WTC11 (cell line): ENCODE data around the gene SECTM1. TPM values are rescaled to one million over a fixed set of nuclear protein-coding genes. Genes with fewer than 3 reads are reported as not detected.

Source experiments
- ATAC-seq: fragments of 200-7000 bp; cut with Tn5 transposase; 2 replicates; pipeline ENCODE4 v1.10.0; 2021; ENCODE audit warnings: mild to moderate bottlenecking, moderate library complexity
- CTCF ChIA-PET: fragments of 300-600 bp; sonication (Branson Sonifier 250); formaldehyde crosslinking; loops from one replicate; lab custom pipeline; 2021; ENCODE audit warnings: antibody characterized with exemption; lab: Charles Lee
- POLR2A ChIA-PET: fragments of 350-600 bp; sonication (Branson Sonifier 250); formaldehyde crosslinking; loops from one replicate; lab custom pipeline; 2021; ENCODE audit warnings: antibody characterized with exemption; lab: Charles Lee
- DNase-seq: peaks from one replicate; pipeline ENCODE4 v3.0.0; 2021; ENCODE audit warnings: low spot score
- H3K27ac Mint-ChIP-seq: 2 replicates; pipeline ENCODE4 v1.8.0; 2021; ENCODE audit warnings: mixed read lengths
- H3K27me3 Mint-ChIP-seq: 2 replicates; pipeline ENCODE4 v1.8.0; 2021; ENCODE audit warnings: low read depth, mild to moderate bottlenecking, moderate library complexity, mixed read lengths
- H3K36me3 Mint-ChIP-seq: 2 replicates; pipeline ENCODE4 v1.8.0; 2021; ENCODE audit warnings: mixed read lengths
- H3K4me1 Mint-ChIP-seq: 2 replicates; pipeline ENCODE4 v1.8.0; 2022; ENCODE audit warnings: mixed read lengths
- H3K4me3 Mint-ChIP-seq: 2 replicates; pipeline ENCODE4 v1.8.0; 2021; ENCODE audit warnings: mild to moderate bottlenecking, moderate library complexity, mixed read lengths
- H3K9me3 Mint-ChIP-seq: 2 replicates; pipeline ENCODE4 v1.8.0; 2021; ENCODE audit warnings: mixed read lengths
- CREB1 ChIP-seq: sonication (generic); formaldehyde crosslinking; IDR thresholded peaks from 2 replicates; pipeline ENCODE4 v1.8.0; 2023; ENCODE audit warnings: mild to moderate bottlenecking, missing genetic modification reagents
- ETV6 ChIP-seq: sonication (generic); formaldehyde crosslinking; IDR thresholded peaks from 2 replicates; pipeline ENCODE4 v1.8.1; 2022; ENCODE audit warnings: mild to moderate bottlenecking, missing genetic modification reagents
- FOXJ3 ChIP-seq: sonication (generic); formaldehyde crosslinking; IDR thresholded peaks from 2 replicates; pipeline ENCODE4 v1.9.0; 2021; ENCODE audit warnings: missing genetic modification reagents, mild to moderate bottlenecking, borderline replicate concordance
- FOXP1 ChIP-seq: sonication (generic); formaldehyde crosslinking; IDR thresholded peaks from 2 replicates; pipeline ENCODE4 v1.8.0; 2022; ENCODE audit warnings: missing genetic modification reagents, mild to moderate bottlenecking, moderate library complexity, borderline replicate concordance
- GTF2I ChIP-seq: fragments of 250-450 bp; sonication (Bioruptor Pico); conservative IDR thresholded peaks from 2 replicates; pipeline ENCODE4 v1.4.0; 2021; ENCODE audit warnings: mild to moderate bottlenecking
- JAZF1 ChIP-seq: fragments of 250-450 bp; sonication (Bioruptor Pico); IDR thresholded peaks from 2 replicates; pipeline ENCODE4 v1.9.0; 2021; ENCODE audit warnings: moderate library complexity, mild to moderate bottlenecking, inconsistent platforms
- MYBL2 ChIP-seq: sonication (generic); formaldehyde crosslinking; IDR thresholded peaks from 2 replicates; pipeline ENCODE4 v1.8.1; 2023; ENCODE audit warnings: mild to moderate bottlenecking, moderate library complexity, missing genetic modification reagents
- NFYB ChIP-seq: sonication (generic); formaldehyde crosslinking; conservative IDR thresholded peaks from 2 replicates; pipeline ENCODE4 v1.8.0; 2022; ENCODE audit warnings: low read depth, missing genetic modification reagents
- OVOL2 ChIP-seq: fragments of 250-450 bp; sonication (Bioruptor Pico); IDR thresholded peaks from 2 replicates; pipeline ENCODE4 v1.9.0; 2021; ENCODE audit warnings: mild to moderate bottlenecking, borderline replicate concordance
- PRRX2 ChIP-seq: fragments of 250-450 bp; sonication (Bioruptor Pico); IDR thresholded peaks from 2 replicates; pipeline ENCODE4 v1.8.0; 2021; ENCODE audit warnings: mild to moderate bottlenecking
- RORB ChIP-seq: fragments of 250-450 bp; sonication (Bioruptor Pico); IDR thresholded peaks from 2 replicates; pipeline ENCODE4 v1.9.0; 2021; ENCODE audit warnings: mild to moderate bottlenecking
- SMAD3 ChIP-seq: sonication (generic); formaldehyde crosslinking; IDR thresholded peaks from 2 replicates; pipeline ENCODE4 v1.8.0; 2022; ENCODE audit warnings: missing genetic modification reagents, mild to moderate bottlenecking, borderline replicate concordance
- total RNA-seq: library from RNA; stranded (reverse); gene quantifications from 3 replicates; pipeline ENCODE4 v1.2.3, GENCODE V29; 2021
- TF ChIP-seq, protein P1 (sequence below): fragments of 250-450 bp; sonication (Bioruptor Pico); IDR thresholded peaks from 2 replicates; pipeline ENCODE4 v1.9.0; 2021; ENCODE audit warnings: moderate library complexity, mild to moderate bottlenecking, inconsistent platforms, borderline replicate concordance
- TF ChIP-seq, protein P2 (sequence below): sonication (generic); formaldehyde crosslinking; IDR thresholded peaks from 2 replicates; pipeline ENCODE4 v1.8.0; 2023; ENCODE audit warnings: mild to moderate bottlenecking, missing genetic modification reagents
- TF ChIP-seq, protein P3 (sequence below): sonication (generic); formaldehyde crosslinking; IDR thresholded peaks from 2 replicates; pipeline ENCODE4 v1.8.0; 2022; ENCODE audit warnings: mild to moderate bottlenecking, missing genetic modification reagents
- TF ChIP-seq, protein P4 (sequence below): sonication (generic); formaldehyde crosslinking; IDR thresholded peaks from 2 replicates; pipeline ENCODE4 v1.8.1; 2023; ENCODE audit warnings: mild to moderate bottlenecking, missing genetic modification reagents, moderate library complexity
- TF ChIP-seq, protein P5 (sequence below): sonication (generic); formaldehyde crosslinking; IDR thresholded peaks from 2 replicates; pipeline ENCODE4 v1.8.0; 2022; ENCODE audit warnings: missing genetic modification reagents
- TF ChIP-seq, protein P6 (sequence below): fragments of 250-450 bp; sonication (Bioruptor Pico); conservative IDR thresholded peaks from 2 replicates; pipeline ENCODE4 v1.9.0; 2021; ENCODE audit warnings: mild to moderate bottlenecking
- TF ChIP-seq, protein P7 (sequence below): sonication (generic); formaldehyde crosslinking; IDR thresholded peaks from 2 replicates; pipeline ENCODE4 v1.8.1; 2022; ENCODE audit warnings: mild to moderate bottlenecking, missing genetic modification reagents, moderate library complexity, borderline replicate concordance
- TF ChIP-seq, protein P8 (sequence below): sonication (generic); formaldehyde crosslinking; IDR thresholded peaks from 2 replicates; pipeline ENCODE4 v1.8.0; 2023; ENCODE audit warnings: missing genetic modification reagents, mild to moderate bottlenecking, borderline replicate concordance

Gene SECTM1
- total RNA-seq, 1 experiment from 2014 or later, result 0.22 TPM

DNA sequence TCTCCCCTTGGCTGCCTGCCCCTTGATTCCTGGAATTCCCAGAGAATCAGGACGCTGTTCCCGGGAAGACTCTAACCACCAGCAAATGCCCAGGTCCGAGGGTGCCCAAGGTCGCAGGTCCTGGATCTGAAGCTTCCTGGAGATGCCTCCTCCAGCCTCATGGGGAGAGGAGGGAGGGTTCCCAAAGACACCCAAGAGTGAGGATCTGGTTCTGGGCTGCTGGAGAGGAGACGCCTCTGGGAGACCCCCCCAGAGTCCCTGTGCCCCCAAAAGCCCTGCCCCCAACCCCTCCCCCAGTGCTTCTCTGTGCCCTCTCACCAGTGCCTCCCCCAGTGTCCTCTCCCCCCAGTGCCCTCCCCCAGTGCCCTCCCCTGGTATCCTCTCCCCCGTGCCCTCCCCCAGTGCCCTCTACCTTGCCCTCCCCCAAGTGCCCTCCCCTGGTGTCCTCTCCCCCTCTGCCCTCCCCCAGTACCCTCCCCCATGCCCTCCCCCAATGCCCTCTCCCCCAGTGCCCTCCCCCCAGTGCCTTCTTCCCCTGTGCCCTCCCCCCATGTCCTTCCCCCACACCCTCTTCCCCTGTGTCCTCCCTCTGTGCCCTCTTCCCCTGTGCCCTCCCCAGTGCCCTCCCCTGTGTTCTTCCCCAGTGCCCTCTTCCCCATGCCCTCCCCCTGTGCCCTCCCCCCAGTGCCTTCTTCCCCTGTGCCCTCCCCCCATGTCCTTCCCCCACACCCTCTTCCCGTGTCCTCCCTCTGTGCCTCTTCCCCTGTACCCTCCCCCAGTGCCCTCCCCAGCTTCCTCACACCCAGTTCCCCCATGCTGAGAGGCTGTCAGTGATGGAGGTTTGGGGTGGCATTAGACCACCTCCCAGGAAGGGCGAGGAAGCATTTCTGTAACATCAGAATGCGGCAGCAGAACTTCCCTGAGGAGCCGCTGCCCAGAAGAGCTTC is 6.3 kb upstream of the SECTM1 start:
- Mint-ChIP-seq H3K27ac (no peak overlapping the region), H3K9me3 (peaks cover 7% of the 10 kb centered on the region), H3K27me3 (peaks cover 65% of the 10 kb centered on the region), H3K36me3 (peaks cover 7% of the 10 kb centered on the region), H3K4me1 (peaks cover 18% of the 10 kb centered on the region), H3K4me3 (no peak overlapping the region)
- CTCF ChIA-PET, result no interaction called here
- ATAC-seq (no peak), DNase-seq (no peak)
- POLR2A ChIA-PET, result no interaction called here
- TF ChIP-seq, protein P1, sequence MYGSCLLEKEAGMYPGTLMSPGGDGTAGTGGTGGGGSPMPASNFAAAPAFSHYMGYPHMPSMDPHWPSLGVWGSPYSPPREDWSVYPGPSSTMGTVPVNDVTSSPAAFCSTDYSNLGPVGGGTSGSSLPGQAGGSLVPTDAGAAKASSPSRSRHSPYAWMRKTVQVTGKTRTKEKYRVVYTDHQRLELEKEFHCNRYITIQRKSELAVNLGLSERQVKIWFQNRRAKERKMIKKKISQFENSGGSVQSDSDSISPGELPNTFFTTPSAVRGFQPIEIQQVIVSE (CRISPR knock-in tag), result no peak
- TF ChIP-seq JAZF1 (CRISPR knock-in tag), result no peak
- TF ChIP-seq, protein P2, sequence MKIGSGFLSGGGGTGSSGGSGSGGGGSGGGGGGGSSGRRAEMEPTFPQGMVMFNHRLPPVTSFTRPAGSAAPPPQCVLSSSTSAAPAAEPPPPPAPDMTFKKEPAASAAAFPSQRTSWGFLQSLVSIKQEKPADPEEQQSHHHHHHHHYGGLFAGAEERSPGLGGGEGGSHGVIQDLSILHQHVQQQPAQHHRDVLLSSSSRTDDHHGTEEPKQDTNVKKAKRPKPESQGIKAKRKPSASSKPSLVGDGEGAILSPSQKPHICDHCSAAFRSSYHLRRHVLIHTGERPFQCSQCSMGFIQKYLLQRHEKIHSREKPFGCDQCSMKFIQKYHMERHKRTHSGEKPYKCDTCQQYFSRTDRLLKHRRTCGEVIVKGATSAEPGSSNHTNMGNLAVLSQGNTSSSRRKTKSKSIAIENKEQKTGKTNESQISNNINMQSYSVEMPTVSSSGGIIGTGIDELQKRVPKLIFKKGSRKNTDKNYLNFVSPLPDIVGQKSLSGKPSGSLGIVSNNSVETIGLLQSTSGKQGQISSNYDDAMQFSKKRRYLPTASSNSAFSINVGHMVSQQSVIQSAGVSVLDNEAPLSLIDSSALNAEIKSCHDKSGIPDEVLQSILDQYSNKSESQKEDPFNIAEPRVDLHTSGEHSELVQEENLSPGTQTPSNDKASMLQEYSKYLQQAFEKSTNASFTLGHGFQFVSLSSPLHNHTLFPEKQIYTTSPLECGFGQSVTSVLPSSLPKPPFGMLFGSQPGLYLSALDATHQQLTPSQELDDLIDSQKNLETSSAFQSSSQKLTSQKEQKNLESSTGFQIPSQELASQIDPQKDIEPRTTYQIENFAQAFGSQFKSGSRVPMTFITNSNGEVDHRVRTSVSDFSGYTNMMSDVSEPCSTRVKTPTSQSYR (CRISPR knock-in tag), result no peak
- TF ChIP-seq, protein P3, sequence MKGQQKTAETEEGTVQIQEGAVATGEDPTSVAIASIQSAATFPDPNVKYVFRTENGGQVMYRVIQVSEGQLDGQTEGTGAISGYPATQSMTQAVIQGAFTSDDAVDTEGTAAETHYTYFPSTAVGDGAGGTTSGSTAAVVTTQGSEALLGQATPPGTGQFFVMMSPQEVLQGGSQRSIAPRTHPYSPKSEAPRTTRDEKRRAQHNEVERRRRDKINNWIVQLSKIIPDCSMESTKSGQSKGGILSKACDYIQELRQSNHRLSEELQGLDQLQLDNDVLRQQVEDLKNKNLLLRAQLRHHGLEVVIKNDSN, result no peak
- TF ChIP-seq CREB1 (CRISPR knock-in tag), result no peak
- no peak for TF ChIP-seq FOXP1 (CRISPR knock-in tag)
- TF ChIP-seq, protein P4, sequence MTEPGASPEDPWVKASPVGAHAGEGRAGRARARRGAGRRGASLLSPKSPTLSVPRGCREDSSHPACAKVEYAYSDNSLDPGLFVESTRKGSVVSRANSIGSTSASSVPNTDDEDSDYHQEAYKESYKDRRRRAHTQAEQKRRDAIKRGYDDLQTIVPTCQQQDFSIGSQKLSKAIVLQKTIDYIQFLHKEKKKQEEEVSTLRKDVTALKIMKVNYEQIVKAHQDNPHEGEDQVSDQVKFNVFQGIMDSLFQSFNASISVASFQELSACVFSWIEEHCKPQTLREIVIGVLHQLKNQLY (CRISPR knock-in tag), result no peak
- TF ChIP-seq GTF2I (CRISPR knock-in tag), result no peak
- no peak for TF ChIP-seq ETV6
- TF ChIP-seq OVOL2, result no peak
- no peak for TF ChIP-seq PRRX2 (CRISPR knock-in tag)
- TF ChIP-seq, protein P5, sequence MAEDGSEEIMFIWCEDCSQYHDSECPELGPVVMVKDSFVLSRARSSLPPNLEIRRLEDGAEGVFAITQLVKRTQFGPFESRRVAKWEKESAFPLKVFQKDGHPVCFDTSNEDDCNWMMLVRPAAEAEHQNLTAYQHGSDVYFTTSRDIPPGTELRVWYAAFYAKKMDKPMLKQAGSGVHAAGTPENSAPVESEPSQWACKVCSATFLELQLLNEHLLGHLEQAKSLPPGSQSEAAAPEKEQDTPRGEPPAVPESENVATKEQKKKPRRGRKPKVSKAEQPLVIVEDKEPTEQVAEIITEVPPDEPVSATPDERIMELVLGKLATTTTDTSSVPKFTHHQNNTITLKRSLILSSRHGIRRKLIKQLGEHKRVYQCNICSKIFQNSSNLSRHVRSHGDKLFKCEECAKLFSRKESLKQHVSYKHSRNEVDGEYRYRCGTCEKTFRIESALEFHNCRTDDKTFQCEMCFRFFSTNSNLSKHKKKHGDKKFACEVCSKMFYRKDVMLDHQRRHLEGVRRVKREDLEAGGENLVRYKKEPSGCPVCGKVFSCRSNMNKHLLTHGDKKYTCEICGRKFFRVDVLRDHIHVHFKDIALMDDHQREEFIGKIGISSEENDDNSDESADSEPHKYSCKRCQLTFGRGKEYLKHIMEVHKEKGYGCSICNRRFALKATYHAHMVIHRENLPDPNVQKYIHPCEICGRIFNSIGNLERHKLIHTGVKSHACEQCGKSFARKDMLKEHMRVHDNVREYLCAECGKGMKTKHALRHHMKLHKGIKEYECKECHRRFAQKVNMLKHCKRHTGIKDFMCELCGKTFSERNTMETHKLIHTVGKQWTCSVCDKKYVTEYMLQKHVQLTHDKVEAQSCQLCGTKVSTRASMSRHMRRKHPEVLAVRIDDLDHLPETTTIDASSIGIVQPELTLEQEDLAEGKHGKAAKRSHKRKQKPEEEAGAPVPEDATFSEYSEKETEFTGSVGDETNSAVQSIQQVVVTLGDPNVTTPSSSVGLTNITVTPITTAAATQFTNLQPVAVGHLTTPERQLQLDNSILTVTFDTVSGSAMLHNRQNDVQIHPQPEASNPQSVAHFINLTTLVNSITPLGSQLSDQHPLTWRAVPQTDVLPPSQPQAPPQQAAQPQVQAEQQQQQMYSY, result no peak
- TF ChIP-seq MYBL2 (CRISPR knock-in tag), result no peak
- TF ChIP-seq, protein P6, sequence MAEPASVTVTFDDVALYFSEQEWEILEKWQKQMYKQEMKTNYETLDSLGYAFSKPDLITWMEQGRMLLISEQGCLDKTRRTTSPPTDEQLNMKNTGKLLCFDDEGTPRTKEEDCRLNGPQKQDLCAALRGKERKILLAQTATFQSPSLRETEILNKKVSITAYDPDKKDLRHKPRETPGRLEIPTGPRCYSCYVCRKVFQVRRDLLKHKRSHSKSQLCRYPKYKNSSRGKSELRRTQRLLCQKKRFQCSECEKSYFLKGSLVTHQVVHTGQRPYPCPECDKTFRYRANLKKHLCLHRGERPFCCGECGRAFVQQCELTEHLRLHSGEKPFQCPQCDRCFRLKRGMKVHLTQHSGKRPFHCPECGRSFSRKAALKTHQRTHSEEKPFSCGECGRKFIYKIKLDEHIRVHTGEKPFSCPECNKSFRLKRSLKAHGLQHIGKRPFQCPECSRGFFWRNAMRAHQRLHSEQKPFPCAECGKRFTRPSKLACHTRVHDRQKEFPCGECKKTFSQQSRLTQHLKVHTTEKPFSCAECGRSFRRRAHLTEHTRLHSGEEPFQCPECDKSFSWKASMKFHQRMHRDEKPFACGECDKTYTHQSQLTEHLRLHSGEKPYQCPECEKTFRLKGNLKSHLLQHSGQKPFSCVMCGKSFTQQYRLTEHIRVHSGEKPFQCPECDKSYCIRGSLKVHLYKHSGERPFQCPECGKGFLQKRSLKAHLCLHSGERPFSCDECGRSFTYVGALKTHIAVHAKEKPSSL (CRISPR knock-in tag), result no peak
- TF ChIP-seq RORB (CRISPR knock-in tag), result no peak
- TF ChIP-seq, protein P7, sequence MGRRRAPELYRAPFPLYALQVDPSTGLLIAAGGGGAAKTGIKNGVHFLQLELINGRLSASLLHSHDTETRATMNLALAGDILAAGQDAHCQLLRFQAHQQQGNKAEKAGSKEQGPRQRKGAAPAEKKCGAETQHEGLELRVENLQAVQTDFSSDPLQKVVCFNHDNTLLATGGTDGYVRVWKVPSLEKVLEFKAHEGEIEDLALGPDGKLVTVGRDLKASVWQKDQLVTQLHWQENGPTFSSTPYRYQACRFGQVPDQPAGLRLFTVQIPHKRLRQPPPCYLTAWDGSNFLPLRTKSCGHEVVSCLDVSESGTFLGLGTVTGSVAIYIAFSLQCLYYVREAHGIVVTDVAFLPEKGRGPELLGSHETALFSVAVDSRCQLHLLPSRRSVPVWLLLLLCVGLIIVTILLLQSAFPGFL (CRISPR knock-in tag), result no peak
- TF ChIP-seq, protein P8, sequence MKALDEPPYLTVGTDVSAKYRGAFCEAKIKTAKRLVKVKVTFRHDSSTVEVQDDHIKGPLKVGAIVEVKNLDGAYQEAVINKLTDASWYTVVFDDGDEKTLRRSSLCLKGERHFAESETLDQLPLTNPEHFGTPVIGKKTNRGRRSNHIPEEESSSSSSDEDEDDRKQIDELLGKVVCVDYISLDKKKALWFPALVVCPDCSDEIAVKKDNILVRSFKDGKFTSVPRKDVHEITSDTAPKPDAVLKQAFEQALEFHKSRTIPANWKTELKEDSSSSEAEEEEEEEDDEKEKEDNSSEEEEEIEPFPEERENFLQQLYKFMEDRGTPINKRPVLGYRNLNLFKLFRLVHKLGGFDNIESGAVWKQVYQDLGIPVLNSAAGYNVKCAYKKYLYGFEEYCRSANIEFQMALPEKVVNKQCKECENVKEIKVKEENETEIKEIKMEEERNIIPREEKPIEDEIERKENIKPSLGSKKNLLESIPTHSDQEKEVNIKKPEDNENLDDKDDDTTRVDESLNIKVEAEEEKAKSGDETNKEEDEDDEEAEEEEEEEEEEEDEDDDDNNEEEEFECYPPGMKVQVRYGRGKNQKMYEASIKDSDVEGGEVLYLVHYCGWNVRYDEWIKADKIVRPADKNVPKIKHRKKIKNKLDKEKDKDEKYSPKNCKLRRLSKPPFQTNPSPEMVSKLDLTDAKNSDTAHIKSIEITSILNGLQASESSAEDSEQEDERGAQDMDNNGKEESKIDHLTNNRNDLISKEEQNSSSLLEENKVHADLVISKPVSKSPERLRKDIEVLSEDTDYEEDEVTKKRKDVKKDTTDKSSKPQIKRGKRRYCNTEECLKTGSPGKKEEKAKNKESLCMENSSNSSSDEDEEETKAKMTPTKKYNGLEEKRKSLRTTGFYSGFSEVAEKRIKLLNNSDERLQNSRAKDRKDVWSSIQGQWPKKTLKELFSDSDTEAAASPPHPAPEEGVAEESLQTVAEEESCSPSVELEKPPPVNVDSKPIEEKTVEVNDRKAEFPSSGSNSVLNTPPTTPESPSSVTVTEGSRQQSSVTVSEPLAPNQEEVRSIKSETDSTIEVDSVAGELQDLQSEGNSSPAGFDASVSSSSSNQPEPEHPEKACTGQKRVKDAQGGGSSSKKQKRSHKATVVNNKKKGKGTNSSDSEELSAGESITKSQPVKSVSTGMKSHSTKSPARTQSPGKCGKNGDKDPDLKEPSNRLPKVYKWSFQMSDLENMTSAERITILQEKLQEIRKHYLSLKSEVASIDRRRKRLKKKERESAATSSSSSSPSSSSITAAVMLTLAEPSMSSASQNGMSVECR, result no peak
- TF ChIP-seq NFYB (CRISPR knock-in tag), result no peak
- TF ChIP-seq SMAD3 (CRISPR knock-in tag), result no peak
- no peak for TF ChIP-seq FOXJ3
